HK-2 (cell line): ENCODE measurements around the gene RAB6B.

Source experiments
- DNase-seq: peaks from one replicate; pipeline ENCODE4 v3.0.0-alpha.2; 2018; ENCODE audit not compliant: unreplicated experiment

Gene RAB6B

DNA sequence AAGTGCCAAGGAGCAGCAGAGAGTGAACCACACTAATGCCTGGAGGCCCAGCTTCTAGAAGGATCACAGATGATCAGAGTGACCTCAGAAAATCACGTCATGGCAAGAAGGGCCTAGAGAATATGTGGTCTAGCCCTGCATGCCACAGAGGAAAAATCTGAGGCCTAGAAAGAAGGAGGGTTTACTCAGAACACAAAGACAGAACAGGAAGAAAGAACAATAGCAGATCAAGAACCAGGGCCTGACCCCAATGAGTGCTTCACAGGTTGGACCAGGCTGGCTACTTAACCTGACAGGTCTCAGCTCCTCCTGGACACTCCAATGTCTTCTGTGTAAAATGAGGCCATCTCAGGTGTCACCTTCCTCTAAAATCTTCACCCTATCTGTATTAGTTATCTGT, 14.2 kb downstream of the RAB6B start:
- DNase-seq = no peak

DNA sequence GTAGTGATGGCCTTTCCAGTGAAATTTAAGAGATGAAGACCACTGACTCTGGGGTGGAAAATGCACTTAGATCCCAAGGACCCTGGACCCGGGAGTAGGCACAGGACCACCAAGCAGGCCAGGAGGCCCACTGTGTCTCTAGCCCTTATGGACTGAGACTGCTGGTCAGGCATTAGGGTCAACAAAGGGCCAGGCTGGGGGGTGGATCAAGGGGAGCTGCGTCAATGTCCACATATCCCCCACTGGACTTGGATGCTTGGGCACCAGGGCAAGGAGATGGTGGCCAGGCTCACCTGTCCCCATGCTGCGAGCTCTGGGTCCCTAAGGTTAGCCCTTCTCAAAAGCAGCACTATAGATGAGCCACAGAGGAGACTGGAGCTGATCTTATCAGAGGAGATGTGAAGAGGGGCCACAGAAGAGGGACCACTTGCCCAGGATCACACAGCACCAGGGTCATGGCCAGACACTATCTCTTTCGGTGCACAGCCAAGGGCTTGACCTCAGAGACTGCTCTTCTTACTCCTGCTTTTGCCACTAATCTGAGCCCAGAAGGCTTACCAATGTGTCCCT, 14.7 kb downstream of the RAB6B start:
- no peak for DNase-seq

DNA sequence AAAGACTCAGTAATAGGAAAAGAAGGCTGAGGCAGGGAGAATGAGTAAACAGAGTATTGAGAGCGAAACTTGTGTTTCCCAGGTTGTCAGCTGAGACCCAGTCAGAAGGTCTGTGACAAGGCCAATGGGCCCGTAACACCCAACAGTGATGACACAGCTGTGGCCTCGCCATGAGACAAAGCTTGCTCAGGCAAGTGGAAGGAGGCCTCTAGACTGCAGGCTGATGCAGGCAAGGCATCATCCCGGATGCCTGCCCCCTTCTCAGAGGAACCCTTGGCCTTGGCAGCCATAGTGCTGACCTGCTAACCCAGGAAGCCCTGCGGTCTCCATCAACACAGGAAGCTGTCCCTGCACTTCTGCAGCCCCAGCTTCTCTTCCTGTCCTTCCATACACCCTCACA, 15.4 kb downstream of the RAB6B start:
- DNase-seq = no peak

DNA sequence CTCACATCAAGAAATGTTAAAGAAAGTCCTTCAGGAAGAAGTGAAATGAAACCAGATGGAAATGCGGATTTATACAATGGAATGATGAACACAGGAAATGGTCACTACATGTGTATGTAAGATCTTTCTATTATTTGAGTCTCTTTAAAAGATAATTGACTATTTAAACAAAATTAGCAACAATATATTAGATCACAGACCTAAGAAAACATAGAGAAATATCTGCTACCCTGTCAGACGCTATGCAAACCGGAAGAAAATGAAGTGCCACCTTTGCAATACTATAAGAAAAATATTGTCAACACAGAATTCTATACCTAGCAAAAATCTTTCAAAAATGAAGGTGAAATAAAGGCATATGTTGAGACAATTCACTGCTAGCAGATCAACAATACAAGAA, 17.2 kb downstream of the RAB6B start:
- no peak for DNase-seq

DNA sequence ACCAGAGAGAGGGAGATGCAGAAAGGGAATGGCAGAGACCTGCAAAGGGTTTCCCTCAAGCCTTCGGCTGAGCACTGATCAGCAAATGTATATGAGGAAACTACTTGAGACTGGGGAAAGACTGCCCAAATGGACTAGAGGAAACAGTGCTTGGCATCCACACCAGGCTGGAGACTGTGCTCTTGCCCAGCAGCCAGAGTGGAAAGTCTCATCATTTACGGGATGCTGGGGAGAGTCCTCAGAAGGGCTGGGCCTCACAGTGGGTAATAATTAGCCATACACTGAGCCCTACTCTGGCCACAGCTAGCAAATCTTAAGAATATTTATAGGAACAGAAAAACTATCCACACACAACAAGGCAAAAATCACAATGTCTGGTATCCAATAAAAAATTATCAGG, 18.5 kb downstream of the RAB6B start:
- DNase-seq = no peak

DNA sequence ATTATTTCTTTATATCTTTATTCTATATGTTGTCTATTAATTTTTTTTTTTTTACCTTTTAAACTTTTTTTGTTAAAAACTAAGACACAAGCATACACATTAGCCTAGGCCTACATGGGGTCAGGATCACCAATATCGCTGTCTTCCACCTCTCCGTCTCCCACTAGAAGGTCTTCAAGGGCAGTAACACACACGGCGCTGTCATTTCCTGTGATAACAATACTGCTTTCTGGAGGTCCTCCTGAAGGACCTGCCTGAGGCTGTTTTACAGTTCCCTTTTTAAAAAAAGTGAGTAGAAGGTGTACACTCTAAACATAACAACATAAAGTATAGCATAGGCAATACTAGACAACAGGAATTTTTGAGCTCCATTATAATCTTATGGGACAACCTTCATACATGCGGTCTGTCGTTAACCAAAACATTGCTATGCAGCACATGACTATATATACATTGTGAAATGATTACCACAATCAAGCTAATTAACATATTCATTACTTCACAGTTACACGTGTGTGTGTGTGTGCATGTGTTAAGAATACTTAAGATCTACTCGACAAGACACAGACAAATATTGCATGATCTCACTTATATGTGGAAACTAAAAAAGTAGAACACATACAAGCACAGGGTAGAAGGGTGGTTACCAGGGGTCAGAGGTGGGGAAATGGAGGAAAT, 20.8 kb downstream of the RAB6B start:
- no peak for DNase-seq

DNA sequence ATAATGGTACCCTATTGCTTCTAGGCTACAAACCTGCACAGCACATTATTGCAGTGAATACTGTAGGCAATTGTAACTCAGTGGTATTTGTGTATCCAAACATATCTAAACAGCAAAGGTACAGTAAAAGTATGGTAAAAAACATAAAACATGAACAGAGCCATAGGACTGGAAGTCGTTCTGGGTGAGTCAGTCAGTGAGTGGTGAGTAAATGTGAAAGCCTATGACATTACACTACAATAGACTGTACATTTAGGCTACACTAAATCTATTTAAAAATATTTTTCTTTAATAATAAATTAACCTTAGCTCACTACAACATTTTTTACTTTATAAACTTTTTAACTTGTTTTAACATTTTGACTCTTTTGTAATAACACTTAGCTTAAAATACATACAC, 21.3 kb downstream of the RAB6B start:
- DNase-seq = no peak

DNA sequence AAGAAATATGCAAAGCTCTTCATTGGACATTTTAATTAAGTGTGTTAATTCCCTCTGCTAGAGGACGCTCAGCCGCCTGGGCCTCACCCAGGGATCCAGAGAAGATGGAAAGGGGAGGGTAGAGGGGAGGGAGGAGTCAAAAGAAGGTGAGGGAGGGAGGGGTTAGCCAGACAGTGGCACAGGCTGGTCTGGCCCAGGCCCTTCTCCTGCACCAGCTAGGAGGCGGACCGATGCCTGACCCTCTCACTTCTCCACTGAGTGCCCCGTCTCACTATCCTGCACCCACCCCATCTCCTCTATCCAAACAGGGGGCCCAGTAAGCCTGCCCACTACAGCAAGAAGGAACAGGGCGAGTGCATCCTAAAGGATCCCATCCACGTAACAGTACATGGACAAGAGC, 22.9 kb downstream of the RAB6B start:
- no peak for DNase-seq

DNA sequence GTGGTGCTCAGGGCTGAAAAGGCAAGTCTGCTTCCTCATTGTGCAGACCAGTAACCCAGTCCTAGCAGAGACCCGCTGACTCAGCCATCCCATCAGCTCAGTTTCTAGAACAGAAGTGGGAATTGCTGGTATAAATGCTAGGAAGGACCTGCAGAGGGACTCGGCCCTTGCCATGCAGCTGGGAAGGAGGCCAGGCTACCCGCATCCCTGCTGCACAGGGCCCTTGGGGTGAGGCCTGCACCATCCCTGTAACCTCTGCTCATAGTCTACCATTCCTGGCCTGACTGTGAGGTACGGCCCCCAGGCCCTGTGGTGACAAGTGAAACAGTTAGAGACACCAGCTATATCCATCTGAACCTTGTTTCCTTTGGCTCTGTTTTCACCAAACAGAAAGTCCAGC, 23.5 kb downstream of the RAB6B start:
- DNase-seq = no peak

DNA sequence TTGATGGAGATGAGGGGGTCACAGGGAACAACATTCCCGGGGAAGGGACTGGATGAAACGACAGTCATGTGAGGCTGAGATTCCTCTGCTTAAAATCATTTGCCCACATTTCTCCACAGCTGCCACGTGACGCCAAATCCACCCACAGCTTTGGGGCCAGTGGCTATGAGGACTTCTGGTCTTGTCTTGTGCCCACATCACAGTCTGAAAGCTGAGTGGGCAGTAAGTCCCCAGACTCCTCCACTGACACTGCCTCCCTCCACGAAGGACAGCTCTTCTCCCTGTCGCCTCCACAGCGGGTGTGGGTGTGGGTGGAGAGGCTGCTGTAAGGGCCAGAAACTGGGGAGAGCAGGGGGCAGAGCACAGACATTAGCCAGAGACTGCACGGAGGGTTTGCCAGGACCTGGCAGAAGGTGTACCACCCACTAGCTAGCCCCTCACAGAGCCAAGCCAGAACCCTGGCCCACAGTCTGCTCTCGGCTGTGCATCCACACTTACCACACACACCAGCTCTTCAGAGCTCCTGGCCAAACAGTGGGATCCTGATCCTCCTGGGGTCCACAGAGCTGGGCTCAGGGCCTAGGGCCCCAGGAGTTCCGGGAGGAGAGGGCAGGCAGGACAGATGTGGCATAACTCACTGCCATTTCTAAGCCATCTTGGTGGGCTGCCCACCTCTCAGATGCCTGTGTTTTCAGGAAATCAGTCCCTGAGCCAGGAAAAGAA, 24.2 kb downstream of the RAB6B start:
- no peak for DNase-seq

DNA sequence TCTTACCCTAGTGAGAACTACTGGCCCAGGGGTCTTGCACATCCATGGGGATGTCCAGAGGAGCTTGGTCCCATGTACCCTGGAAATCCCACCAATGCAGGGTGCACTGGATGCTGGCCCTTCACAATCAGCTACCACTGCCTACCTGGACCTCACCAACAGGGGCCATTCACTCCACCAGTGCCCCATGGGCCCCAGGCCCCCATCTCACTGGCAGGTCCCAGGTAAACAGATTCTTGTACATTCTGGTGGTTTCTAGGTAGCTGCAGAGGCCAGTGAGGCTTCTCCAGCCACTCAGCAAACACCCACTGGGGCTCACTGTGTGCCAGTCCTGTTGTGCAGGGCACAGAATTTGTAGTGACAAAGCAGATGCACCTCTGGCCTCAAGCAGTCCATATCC, 24.9 kb downstream of the RAB6B start:
- no peak for DNase-seq

DNA sequence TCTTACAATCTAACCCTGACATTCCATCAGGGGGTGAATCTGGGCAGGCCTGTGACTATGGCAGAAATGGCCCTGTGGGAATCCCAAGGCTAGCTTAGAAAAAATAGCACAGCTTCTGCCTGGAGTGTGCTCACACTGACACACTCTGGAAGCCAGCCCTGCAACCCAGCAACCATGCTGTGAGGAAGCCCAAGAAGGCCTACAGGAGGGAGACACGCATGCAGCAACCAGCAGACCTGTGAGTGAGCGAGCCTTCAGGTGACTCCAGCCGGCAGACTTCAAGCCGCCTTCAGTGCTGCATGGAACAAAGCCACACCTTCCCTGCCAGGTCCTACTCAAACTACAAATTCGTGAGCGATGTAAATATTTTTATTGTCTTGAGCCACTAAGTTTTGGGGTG, 26.1 kb downstream of the RAB6B start:
- DNase-seq = no peak

DNA sequence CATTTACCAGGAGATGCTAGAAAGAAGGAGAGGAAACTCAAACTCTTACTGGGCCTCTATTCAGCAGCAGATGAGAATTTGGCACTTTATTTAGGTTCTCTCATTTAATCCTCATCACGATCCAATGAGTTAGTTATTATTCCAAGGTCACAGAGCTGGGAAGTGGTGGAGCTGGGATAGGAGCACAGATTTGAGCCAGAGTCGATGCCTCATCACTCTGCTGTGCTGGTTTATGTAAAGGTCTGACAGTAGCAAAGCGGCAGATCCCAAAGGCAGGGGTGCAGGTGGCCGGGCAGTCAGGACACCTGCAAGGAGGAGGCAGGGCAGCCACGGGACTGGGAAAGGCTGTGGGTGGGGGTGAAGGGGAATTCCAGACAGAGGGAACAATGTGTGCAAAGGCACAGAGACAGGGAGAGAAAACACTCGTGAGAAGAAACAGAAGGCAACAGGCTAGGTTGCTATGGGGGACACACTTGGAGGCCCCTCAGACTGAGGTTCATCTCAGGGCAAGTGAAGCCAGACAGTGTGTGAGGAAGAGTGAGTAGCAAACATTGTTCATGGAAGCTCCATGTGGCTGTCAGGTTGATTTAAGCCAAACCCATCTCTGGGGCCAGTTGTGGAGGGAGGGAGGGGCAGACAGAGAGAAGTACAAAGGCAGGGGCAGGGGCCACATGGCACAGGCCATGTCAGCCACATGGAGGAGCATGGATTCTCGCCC, 26.8 kb downstream of the RAB6B start:
- DNase-seq = no peak

DNA sequence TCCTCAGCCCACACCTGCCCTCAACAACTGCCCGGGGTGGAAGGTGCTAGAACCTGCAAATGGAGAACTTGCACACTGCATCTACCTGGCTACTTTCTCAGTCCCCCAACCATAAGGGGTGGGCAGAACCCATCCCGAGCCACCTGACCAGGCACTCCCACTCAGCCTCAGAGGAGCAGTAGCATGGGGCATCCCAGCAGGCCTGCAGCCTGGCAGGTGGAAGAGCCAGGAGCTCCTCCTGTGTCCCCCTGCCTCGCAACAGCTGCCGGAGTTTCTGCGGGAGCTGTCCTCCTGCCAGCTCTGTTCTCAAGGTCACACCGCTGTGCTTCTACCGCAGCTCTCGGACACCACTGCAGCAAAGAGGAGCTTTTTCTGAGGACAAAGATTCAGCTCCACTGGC, 27.5 kb downstream of the RAB6B start:
- DNase-seq = no peak

DNA sequence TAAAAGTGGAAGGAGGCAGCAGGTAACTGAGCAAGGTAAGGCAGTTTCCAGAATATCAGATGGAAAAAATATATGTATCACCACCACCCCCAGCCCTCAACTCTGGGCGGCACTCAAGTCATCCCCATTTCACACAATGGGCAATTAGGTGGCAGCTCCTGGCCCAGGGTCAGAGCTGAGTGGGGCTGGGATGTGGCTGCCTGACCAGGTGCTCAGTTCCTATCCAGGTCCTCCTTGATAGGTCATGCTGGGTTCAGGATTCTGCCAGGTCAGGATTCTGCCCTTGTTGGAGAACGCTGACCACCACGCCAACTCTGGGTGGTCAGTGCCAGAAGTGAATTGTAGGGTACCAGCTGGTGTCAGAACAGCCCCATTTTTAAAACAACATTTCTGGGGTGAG, 29.5 kb downstream of the RAB6B start:
- no peak for DNase-seq

DNA sequence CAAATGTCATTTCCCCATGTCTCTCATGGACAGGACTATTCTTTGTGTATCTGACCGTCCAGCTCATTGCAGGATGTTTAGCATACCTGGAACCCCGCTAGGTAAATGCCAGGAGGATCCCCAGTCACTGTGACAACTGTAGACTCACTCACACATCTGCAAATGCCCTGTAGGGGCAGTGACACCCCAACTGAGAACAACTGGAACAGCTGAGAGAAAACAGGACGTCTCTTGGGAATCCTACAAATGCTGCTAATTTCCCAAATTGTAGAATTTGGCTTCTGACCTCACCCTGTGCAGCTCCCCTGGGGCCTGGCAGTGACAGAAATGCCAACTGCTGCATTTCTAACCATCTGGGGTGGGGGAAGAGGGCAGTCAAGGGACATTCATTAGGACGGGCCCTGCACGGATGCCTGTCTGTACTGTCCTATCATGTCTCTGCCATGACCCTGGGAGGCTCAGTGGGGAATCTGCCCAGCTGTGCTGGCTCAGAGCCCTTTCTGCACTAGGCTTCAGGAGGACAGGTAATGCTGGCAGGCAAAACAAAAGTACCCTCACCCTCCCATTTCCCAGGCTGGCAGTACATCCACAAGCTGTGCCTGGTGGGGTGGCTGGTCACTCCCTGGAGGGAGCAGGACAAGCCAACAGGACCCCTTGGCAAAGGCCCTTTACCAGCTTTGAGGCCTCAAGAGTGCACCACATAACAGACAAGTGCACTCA, 30.4 kb downstream of the RAB6B start:
- no peak for DNase-seq

DNA sequence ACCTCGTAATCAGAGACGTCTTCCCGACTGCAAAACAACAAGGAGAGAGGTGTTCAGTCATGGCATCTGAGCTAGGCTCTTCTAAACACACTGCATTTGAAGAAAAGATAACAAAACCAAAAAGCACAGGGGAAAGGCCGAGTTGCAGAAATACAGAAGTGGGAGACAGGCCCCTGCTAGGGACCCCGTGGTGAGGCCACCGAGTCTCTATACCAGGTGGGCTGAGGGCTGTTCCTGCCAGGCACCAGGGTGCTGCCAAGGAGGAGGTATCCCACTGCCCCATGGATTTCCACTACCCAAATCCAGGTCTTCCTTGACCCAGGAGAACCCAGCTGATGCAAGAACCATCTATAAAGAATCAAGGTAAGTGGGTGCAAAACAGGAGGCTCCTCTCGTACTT, 31.1 kb downstream of the RAB6B start:
- no peak for DNase-seq

DNA sequence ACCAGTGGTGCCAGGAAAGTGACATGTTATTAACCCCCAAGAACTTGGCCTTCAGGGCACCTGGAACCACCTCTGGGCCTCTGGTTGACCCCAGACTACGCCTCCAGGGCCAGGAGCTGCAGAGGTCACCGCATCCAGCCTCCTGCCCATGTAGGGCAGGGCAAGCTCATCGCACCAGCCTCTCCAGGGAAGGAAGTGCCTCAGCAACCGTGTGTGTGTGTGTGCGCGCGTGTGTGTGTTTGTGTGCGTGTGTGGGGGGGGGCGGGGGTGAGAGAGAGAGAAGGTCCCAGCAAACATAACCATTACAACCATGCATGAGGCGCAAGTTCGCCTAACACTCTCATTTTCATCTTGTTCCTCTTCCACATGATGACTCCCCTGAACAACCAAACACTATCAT, 31.8 kb downstream of the RAB6B start:
- no peak for DNase-seq

DNA sequence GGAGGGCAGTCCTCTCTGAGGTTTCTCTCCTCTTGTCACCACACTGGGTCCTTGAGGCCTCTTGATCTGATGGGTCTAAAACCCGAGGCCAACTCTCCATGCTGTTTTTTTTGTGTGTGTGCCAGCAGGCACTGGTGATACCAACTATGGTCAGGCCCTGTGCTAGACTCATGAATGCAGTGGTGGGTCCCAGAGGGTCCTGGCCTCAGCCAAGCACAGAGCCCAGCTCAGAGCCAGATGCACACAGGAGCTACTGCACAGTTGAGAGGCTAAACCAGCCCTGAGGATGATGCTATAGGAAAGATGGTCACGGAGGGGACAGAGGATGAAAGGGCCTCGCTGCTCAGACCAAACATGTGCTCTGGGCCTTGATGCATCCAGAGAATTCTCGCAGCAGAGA, 33.5 kb downstream of the RAB6B start:
- DNase-seq = no peak

DNA sequence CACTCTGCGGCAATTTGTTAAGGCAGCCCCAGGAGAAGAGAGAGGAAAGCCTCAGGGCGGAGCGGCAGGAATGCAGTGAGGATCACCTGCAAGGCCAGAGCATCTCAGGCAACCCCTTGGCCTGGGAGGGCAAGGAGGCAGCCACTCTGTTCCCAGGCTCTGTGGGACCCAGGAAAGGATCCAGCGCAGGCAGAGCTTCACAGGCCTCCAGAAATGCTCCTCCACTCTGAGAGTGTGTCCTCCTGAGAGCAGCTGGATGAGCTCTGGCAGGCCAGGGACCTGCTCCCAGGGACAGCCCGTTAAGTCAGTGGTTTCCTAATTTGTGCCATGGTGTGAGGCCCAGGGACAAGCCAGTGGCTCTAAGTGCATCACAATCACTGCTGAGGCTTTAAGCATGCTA, 35.2 kb downstream of the RAB6B start:
- no peak for DNase-seq

DNA sequence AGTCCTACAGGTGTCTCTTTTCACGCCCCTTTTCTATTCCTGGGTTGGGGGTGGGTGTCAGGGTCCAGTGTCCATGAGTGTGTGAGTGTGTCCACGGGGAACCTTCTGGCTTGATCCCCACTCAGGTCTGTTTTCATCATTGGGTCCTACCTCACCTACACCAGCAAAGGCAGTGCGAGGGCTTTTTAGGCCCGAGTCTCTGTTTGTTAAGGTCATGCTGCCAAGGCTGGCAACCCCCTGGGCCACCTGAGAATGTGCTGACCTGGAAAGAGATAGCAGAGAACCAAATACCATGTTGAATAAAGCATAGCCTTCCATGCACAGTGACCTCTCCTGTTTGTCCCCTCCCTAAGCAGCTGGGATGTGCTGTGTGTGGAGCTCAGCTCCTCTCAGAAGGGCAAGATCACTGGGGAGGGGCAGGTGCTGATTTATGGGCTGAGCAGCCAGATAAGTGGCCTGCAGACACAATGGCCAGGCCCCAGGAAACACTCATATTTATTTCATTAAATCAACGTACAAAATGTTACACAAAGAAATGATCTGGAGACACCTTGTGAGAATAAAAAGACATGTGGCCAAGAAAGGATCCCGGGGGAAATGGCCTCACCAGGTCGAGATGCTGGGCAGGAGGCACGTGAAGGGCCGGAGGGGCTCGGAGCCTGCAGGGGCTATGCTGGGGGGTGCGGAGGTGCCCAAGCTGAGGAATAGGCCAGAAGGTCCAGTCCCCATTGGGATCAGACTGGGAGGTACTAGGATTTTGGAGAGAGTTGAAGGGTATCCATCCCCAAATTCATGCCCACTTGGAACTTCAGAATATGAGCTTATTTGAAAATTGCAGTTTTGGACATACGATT, 36.1 kb downstream of the RAB6B start:
- DNase-seq = no peak
